MM.1S (cell line): Measurements from ENCODE around the gene CDT1.

Source experiments
- DNase-seq: peaks from one replicate; pipeline ENCODE4 v3.0.0-alpha.2; 2015
- H2AFZ ChIP-seq: fragments of 300-600 bp; sonication (generic); 2 replicates; pipeline ENCODE4 v1.6.0; 2016; ENCODE audit warnings: antibody characterized with exemption, low read length
- H3F3A ChIP-seq: fragments of 300-600 bp; sonication (generic); 2 replicates; pipeline ENCODE4 v1.6.1; 2016; ENCODE audit warnings: mild to moderate bottlenecking, antibody characterized with exemption, low read length, moderate library complexity, mixed read lengths; ENCODE audit not compliant: insufficient read depth
- H3K27ac ChIP-seq: fragments of 300-600 bp; sonication (generic); 2 replicates; pipeline ENCODE4 v1.5.1; 2016; ENCODE audit warnings: mild to moderate bottlenecking, low read length
- H3K27me3 ChIP-seq: fragments of 300-600 bp; sonication (generic); replicated peaks from 2 replicates; pipeline ENCODE4 v1.6.0; 2016; ENCODE audit warnings: low read length; ENCODE audit not compliant: insufficient read depth
- H3K36me3 ChIP-seq: fragments of 300-600 bp; sonication (generic); replicated peaks from 2 replicates; pipeline ENCODE4 v1.6.1; 2016; ENCODE audit warnings: mild to moderate bottlenecking, low read length, mixed read lengths; ENCODE audit not compliant: insufficient read depth
- H3K4me1 ChIP-seq: fragments of 300-600 bp; sonication (generic); 2 replicates; pipeline ENCODE4 v1.6.1; 2016; ENCODE audit warnings: low read length, mixed read lengths
- H3K4me2 ChIP-seq: fragments of 300-600 bp; sonication (generic); 2 replicates; pipeline ENCODE4 v1.6.0; 2016; ENCODE audit warnings: low read depth, low read length
- H3K4me3 ChIP-seq: fragments of 300-600 bp; sonication (generic); 2 replicates; pipeline ENCODE4 v1.5.1; 2016; ENCODE audit warnings: low read length, mixed read lengths
- H3K79me2 ChIP-seq: fragments of 300-600 bp; sonication (generic); 2 replicates; pipeline ENCODE4 v1.6.1; 2016; ENCODE audit warnings: mixed run types, low read length, mixed read lengths
- H3K9ac ChIP-seq: fragments of 300-600 bp; sonication (generic); 2 replicates; pipeline ENCODE4 v1.6.1; 2016; ENCODE audit warnings: low read length, mixed read lengths
- H3K9me2 ChIP-seq: fragments of 300-600 bp; sonication (generic); replicated peaks from 2 replicates; pipeline ENCODE4 v1.6.1; 2016; ENCODE audit warnings: mild to moderate bottlenecking, low read length, mixed read lengths; ENCODE audit not compliant: insufficient read depth
- H3K9me3 ChIP-seq: fragments of 300-600 bp; sonication (generic); replicated peaks from 2 replicates; pipeline ENCODE4 v1.6.1; 2016; ENCODE audit warnings: mild to moderate bottlenecking, low read length, mixed read lengths; ENCODE audit not compliant: insufficient read depth
- H4K20me1 ChIP-seq: fragments of 300-600 bp; sonication (generic); 2 replicates; pipeline ENCODE4 v1.6.1; 2016; ENCODE audit warnings: mild to moderate bottlenecking, low read length, moderate library complexity, mixed read lengths; ENCODE audit not compliant: insufficient read depth
- CTCF ChIP-seq: fragments of 300-600 bp; sonication (generic); IDR thresholded peaks from 2 replicates; pipeline ENCODE4 v1.5.1; 2016; ENCODE audit warnings: antibody characterized with exemption, low read length, mixed read lengths
- EZH2 ChIP-seq: fragments of 300-600 bp; sonication (generic); optimal IDR thresholded peaks from 2 replicates; pipeline ENCODE3; 2017; ENCODE audit warnings: low read depth, mild to moderate bottlenecking, antibody characterized with exemption, low read length, mixed read lengths
- EZH2phosphoT487 ChIP-seq: fragments of 300-600 bp; sonication (generic); IDR thresholded peaks from 2 replicates; pipeline ENCODE4 v1.6.1; 2018; ENCODE audit warnings: antibody characterized with exemption, low read length

Gene CDT1

GRCh38 chr16:88819126-88819525, 15.5 kb downstream of the CDT1 start:
- no peak overlapping the region for H3K9ac ChIP-seq
- no peaks in the 10 kb centered on the region for H3K36me3 ChIP-seq
- no peaks in the 10 kb centered on the region for H3K9me3 ChIP-seq
- DNase-seq = no peak
- TF ChIP-seq CTCF (no peak), EZH2phosphoT487 (no peak), EZH2 (no peak)
- H4K20me1 ChIP-seq = no peaks in the 10 kb centered on the region
- no peaks in the 10 kb centered on the region for H3K79me2 ChIP-seq
- H3K4me2 ChIP-seq = no peak overlapping the region
- no peaks in the 10 kb centered on the region for H3K4me1 ChIP-seq
- H3F3A ChIP-seq = no peaks in the 10 kb centered on the region
- 0 out of 2 replicates have a peak, but pooled peaks cover 4% of the 10 kb centered on the region for H3K27me3 ChIP-seq
- no peaks in the 10 kb centered on the region for H3K9me2 ChIP-seq
- H2AFZ ChIP-seq = no peak overlapping the region
- H3K4me3 ChIP-seq = no peak overlapping the region
- no peak overlapping the region for H3K27ac ChIP-seq

- Histone ChIP-seq H4K20me1 (no peaks in the 10 kb centered on the region), H3F3A (no peaks in the 10 kb centered on the region), H2AFZ (no peak overlapping the region), H3K27ac (no peak overlapping the region), H3K4me1 (no peaks in the 10 kb centered on the region), H3K27me3 (0 out of 2 replicates have a peak, but pooled peaks cover 1% of the 10 kb centered on the region), H3K79me2 (no peaks in the 10 kb centered on the region), H3K9me2 (no peaks in the 10 kb centered on the region), H3K9ac (no peak overlapping the region), H3K36me3 (no peaks in the 10 kb centered on the region), H3K9me3 (no peaks in the 10 kb centered on the region), H3K4me2 (no peak overlapping the region), H3K4me3 (no peak overlapping the region)
- TF ChIP-seq CTCF = no peak
- no peak for TF ChIP-seq EZH2
- no peak for TF ChIP-seq EZH2phosphoT487
- DNase-seq = no peak
These were observed 16.9 kb downstream of the CDT1 start for GRCh38 chr16:88820385-88821025.

DNA sequence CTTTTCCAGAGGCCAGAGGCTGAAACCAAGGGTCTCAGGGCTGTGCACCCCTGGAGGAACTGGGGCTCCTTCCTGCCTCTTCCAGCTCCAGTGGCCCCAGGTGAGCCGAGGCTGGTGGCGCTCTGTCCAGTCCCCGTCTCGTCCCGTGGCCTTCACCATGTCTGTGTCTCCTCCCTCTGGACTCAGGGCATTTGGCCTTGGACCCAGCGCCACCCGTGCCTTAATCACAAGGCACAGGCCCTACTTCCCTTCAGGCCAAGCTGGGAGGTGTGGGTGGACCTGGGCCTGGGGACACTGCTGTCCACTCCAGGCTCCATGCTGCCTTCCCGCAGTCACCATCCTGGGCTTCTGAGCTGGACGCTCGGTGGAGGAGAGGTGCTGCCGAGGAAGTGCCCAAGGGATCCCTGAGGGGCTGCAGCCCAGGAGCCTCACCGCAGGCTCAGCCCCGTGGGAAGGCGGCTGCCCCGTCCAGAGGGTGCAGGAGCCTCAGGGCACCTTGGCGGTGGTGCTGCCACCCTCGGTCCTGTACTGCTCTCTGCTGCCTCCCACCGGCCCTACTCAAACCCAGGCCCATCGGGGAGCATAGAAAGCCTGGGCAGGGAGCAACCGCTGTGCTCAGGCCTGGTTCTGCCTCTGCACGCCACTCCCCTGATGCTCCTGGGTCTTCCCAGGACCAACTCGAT, 17.7 kb downstream of the CDT1 start:
- H3K4me2 ChIP-seq = no peak overlapping the region
- TF ChIP-seq EZH2 = no peak
- peak; percentile 32 for TF ChIP-seq CTCF
- no peak for TF ChIP-seq EZH2phosphoT487
- H3K9me3 ChIP-seq = no peaks in the 10 kb centered on the region
- H3K27me3 ChIP-seq = no peaks in the 10 kb centered on the region
- no peaks in the 10 kb centered on the region for H3K79me2 ChIP-seq
- no peaks in the 10 kb centered on the region for H3F3A ChIP-seq
- no peak for DNase-seq
- H3K36me3 ChIP-seq = no peaks in the 10 kb centered on the region
- no peak overlapping the region for H3K4me3 ChIP-seq
- H3K27ac ChIP-seq = no peak overlapping the region
- H3K4me1 ChIP-seq = no peaks in the 10 kb centered on the region
- H3K9me2 ChIP-seq = no peaks in the 10 kb centered on the region
- H2AFZ ChIP-seq = no peak overlapping the region
- no peak overlapping the region for H3K9ac ChIP-seq
- H4K20me1 ChIP-seq = no peaks in the 10 kb centered on the region
